IMR-90 (cell line): ENCODE data around the gene SCP2D1. TPM values are rescaled to one million over a fixed set of nuclear protein-coding genes. Genes with fewer than 3 reads are reported as not detected.

ENCODE experiments used
- ATAC-seq: fragments of 200-7000 bp; cut with Tn5 transposase; 2 replicates; pipeline ENCODE4 v1.9.1; 2020; ENCODE audit warnings: low read depth, mild to moderate bottlenecking, moderate library complexity
- BruUV-seq: library from RNA; stranded (reverse); fragments of 400-500 nt; replicated peaks from 2 replicates; lab custom pipeline; 2021; lab: Mats Ljungman, UMichigan
- CTCF ChIA-PET: fragments of 300-600 bp; formaldehyde crosslinking; extraction: SDS; loops from one replicate; lab custom pipeline; 2021; ENCODE audit warnings: antibody characterized with exemption; lab: Yijun Ruan, JAX
- POLR2A ChIA-PET: fragments of 300-600 bp; sonication (Branson Sonifier 250); formaldehyde crosslinking; loops from one replicate; lab custom pipeline; 2022; ENCODE audit warnings: antibody characterized with exemption; ENCODE audit not compliant: unreplicated experiment; lab: Charles Lee
- DNase-seq: peaks from one replicate; pipeline ENCODE4 v3.0.0; 2013
- H2AFZ ChIP-seq: replicated peaks from 2 replicates; pipeline ENCODE3; 2013; ENCODE audit warnings: low read length, mild to moderate bottlenecking; ENCODE audit not compliant: poor library complexity
- H2AK5ac ChIP-seq: 2 replicates; pipeline ENCODE4 v1.6.1; 2013; ENCODE audit warnings: low read depth, low read length, inconsistent platforms
- H2AK9ac ChIP-seq: replicated peaks from 2 replicates; pipeline ENCODE3; 2013; ENCODE audit warnings: mild to moderate bottlenecking, low read depth, low read length, moderate library complexity; ENCODE audit not compliant: poor library complexity
- H2BK120ac ChIP-seq: 2 replicates; pipeline ENCODE4 v1.6.1; 2013; ENCODE audit warnings: low read depth, low read length, inconsistent platforms
- H2BK15ac ChIP-seq: 3 replicates; pipeline ENCODE4 v1.6.1; 2013; ENCODE audit warnings: low read depth, low read length, inconsistent platforms
- H2BK20ac ChIP-seq: 2 replicates; pipeline ENCODE4 v1.6.1; 2013; ENCODE audit warnings: low read depth, mild to moderate bottlenecking, inconsistent platforms, low read length, moderate library complexity
- H2BK5ac ChIP-seq: 2 replicates; pipeline ENCODE4 v1.6.1; 2013; ENCODE audit warnings: mild to moderate bottlenecking, low read depth, low read length, inconsistent platforms; ENCODE audit not compliant: poor library complexity, severe bottlenecking
- H3K14ac ChIP-seq: replicated peaks from 2 replicates; pipeline ENCODE4 v1.6.1; 2013; ENCODE audit warnings: low read depth, low read length, inconsistent platforms
- H3K18ac ChIP-seq: 2 replicates; pipeline ENCODE4 v1.6.1; 2013; ENCODE audit warnings: low read depth, low read length, control low read depth
- H3K23ac ChIP-seq: 2 replicates; pipeline ENCODE4 v1.6.1; 2013; ENCODE audit warnings: low read depth, low read length, inconsistent platforms
- H3K27ac ChIP-seq: 2 replicates; pipeline ENCODE4 v1.5.1; 2013; ENCODE audit warnings: mild to moderate bottlenecking, control low read depth, low read length; ENCODE audit not compliant: insufficient read depth
- H3K27me3 ChIP-seq: 2 replicates; pipeline ENCODE4 v1.6.1; 2013; ENCODE audit warnings: low read length; ENCODE audit not compliant: control insufficient read depth, insufficient read depth
- H3K36me3 ChIP-seq: 2 replicates; pipeline ENCODE4 v1.6.1; 2013; ENCODE audit warnings: low read length, mixed read lengths; ENCODE audit not compliant: control insufficient read depth, insufficient read depth
- H3K4ac ChIP-seq: 2 replicates; pipeline ENCODE4 v1.6.1; 2013; ENCODE audit warnings: low read depth, low read length, inconsistent platforms
- H3K4me1 ChIP-seq: 2 replicates; pipeline ENCODE4 v1.6.1; 2013; ENCODE audit warnings: low read length, mixed read lengths; ENCODE audit not compliant: control insufficient read depth, insufficient read depth
- H3K4me2 ChIP-seq: 2 replicates; pipeline ENCODE4 v1.6.1; 2013; ENCODE audit warnings: low read depth, mild to moderate bottlenecking, control low read depth, low read length, moderate library complexity
- H3K4me3 ChIP-seq: 2 replicates; pipeline ENCODE4 v1.5.1; 2013; ENCODE audit warnings: low read depth, mild to moderate bottlenecking, control low read depth, low read length, moderate library complexity; ENCODE audit not compliant: insufficient read depth
- H3K56ac ChIP-seq: 2 replicates; pipeline ENCODE4 v1.6.1; 2013; ENCODE audit warnings: low read length, inconsistent platforms; ENCODE audit not compliant: insufficient read depth; ENCODE audit errors: extremely low read depth
- H3K79me1 ChIP-seq, 2 experiments: 2 replicates each; pipeline ENCODE4 v1.6.1; 2013; ENCODE audit warnings: low read length in 2 of 2, inconsistent platforms in 1 of 2, low read depth in 1 of 2
- H3K9ac ChIP-seq: 2 replicates; pipeline ENCODE4 v1.6.1; 2013; ENCODE audit warnings: low read depth, low read length, control low read depth
- H3K9me1 ChIP-seq: 2 replicates; pipeline ENCODE4 v1.6.1; 2013; ENCODE audit warnings: low read length, inconsistent platforms; ENCODE audit not compliant: insufficient read depth
- H3K9me3 ChIP-seq: 2 replicates; pipeline ENCODE4 v1.6.1; 2013; ENCODE audit warnings: low read length; ENCODE audit not compliant: control insufficient read depth, insufficient read depth
- H4K20me1 ChIP-seq: 2 replicates; pipeline ENCODE4 v1.6.1; 2013; ENCODE audit warnings: low read length, inconsistent platforms; ENCODE audit not compliant: insufficient read depth
- H4K5ac ChIP-seq: 2 replicates; pipeline ENCODE4 v1.6.1; 2013; ENCODE audit warnings: mild to moderate bottlenecking, low read depth, low read length, control low read depth
- H4K8ac ChIP-seq, 2 experiments: 2 replicates each; pipeline ENCODE4 v1.6.1; 2013; ENCODE audit warnings: low read depth in 2 of 2, low read length in 2 of 2, control low read depth in 1 of 2, inconsistent platforms in 1 of 2
- H4K91ac ChIP-seq: 2 replicates; pipeline ENCODE4 v1.6.1; 2013; ENCODE audit warnings: low read depth, low read length, inconsistent platforms; ENCODE audit not compliant: insufficient read depth
- CEBPB ChIP-seq: IDR thresholded peaks from 2 replicates; pipeline ENCODE4 v1.6.1; 2012; ENCODE audit warnings: low read depth, low read length, improper control_type of control experiment
- RAD21 ChIP-seq: IDR thresholded peaks from 2 replicates; pipeline ENCODE4 v1.6.1; 2012; ENCODE audit warnings: low read length, improper control_type of control experiment
- WGBS, 2 experiments: methylation state at CpG; one replicate each; pipeline versions ENCODE4 v1.1.5 to v1.1.7; 2013; ENCODE audit warnings: missing lambda C conversion rate in 2 of 2; ENCODE audit not compliant: insufficient read length in 1 of 2; ENCODE audit errors: extremely low coverage in 2 of 2; 5-methylcytosine and 5-hydroxymethylcytosine counted together
- dilution Hi-C: fragments of 300-500 bp; cut with HindIII; formaldehyde crosslinking; loops from one replicate; pipeline ENCODE4 v1.14.3; 2018; ENCODE audit warnings: low sequenced_read_pairs; ENCODE audit not compliant: unreplicated experiment
- in situ Hi-C: fragments of 300-500 bp; cut with MboI; formaldehyde crosslinking; loops from 3 replicates; pipeline ENCODE4 v1.14.3; 2019; ENCODE audit warnings: low sequenced_read_pairs, inconsistent platforms, mixed read lengths
- intact Hi-C: fragments of 100-400 bp; cut with micrococcal nuclease; formaldehyde crosslinking; loops from 2 replicates; pipeline ENCODE4 v1.10.0; 2022
- polyA plus RNA-seq, 3 experiments: library from polyadenylated mRNA; depleted of rRNA; stranded (reverse); fragments of >200 nt; gene quantifications; 2 replicates each; pipeline ENCODE4 v1.2.3, GENCODE V29; 2012; ENCODE audit warnings: low replicate concordance in 1 of 3
- total RNA-seq: library from RNA; depleted of rRNA; stranded (reverse); fragments of >200 nt; gene quantifications from 2 replicates; pipeline ENCODE4 v1.2.3, GENCODE V29; 2012

SCP2D1 gene
- total and polyA plus RNA-seq, 2 of the 4 experiments (the other 2 are of a cell fraction): not detected

GRCh38 chr20:18835466-18836256 lies 22.1 kb downstream of the SCP2D1 start:
- POLR2A ChIA-PET: no interaction called here
- Histone ChIP-seq H3K4me3 (no peak overlapping the region), H3K4me2 (no peak overlapping the region), H3K9me1 (no peaks in the 10 kb centered on the region), H2BK20ac (no peak overlapping the region), H2AK9ac (no peak overlapping the region), H2AFZ (no peak overlapping the region), H4K91ac (no peak overlapping the region), H2BK120ac (no peak overlapping the region), H3K23ac (no peak overlapping the region), H3K4me1 (no peaks in the 10 kb centered on the region), H3K9me3 (no peaks in the 10 kb centered on the region), H3K14ac (no peak overlapping the region), H3K27me3 (no peaks in the 10 kb centered on the region), H3K56ac (no peak overlapping the region), H3K4ac (no peak overlapping the region), H3K18ac (no peak overlapping the region), H3K36me3 (no peaks in the 10 kb centered on the region), H3K9ac (no peak overlapping the region), H4K20me1 (no peaks in the 10 kb centered on the region), H2AK5ac (no peak overlapping the region), H2BK5ac (no peak overlapping the region), H3K79me1 (no peaks in the 10 kb centered on the region), H3K27ac (no peak overlapping the region), H4K5ac (no peak overlapping the region), H4K8ac (no peak overlapping the region), H2BK15ac (no peak overlapping the region)
- CTCF ChIA-PET: no interaction called here
- BruUV-seq: no TSS peak
- intact Hi-C loops: no loop called here
- ATAC-seq: no peak
- TF ChIP-seq CEBPB (0 out of 2 replicates have a peak, but pooled peaks have one; percentile 5), RAD21 (no peak)
- dilution Hi-C loops: no loop called here
- in situ Hi-C loops: no loop called here
- no CpG with 5 or more reads among the region's 3 CpGs for WGBS, 2 experiments
- DNase-seq: no peak
